Measurements from ENCODE around the gene DSTN. TPM values are rescaled to one million over a fixed set of nuclear protein-coding genes. Genes with fewer than 3 reads are reported as not detected.

DSTN gene
- total RNA-seq (2014; rRNA removed; shearing (Covaris generic)) = 452 and 584 TPM in 2 replicates

DNA sequence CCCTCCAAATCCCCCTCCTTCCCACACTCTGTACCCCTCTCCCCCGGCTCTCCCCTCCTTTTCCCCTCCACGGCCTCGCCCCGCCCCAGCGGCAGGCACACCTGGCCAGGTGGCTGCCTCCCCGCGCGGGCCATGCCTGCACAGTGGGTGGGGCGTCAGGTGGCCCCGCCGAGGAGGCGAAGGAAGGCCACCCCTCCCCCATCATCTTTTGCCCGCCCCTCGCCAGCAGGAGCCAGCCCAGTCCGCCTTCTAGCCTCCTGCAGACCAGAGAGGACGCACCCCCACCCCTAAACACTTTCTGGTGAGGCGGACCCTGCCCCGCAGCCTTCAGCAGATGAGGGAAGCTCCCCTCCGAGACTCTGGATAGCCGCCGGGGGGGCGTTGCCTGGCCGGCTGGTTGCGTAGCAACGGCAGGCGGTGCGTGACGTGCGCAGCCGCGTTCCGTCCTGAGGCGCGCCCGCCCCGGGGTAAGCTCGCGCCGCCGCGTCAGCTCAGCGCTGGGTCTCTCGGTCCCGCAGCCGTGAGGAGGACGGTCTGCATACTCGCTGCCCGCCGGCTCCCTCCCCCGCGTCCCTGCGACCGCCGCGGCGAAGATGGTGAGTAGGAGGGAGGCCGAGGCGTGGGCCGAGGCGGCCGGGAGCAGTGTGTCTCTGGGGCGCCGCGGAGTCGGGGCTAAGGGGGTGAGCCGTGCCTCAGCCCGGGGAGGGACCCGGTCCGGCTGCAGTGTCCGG lies at the start of gene DSTN:
Gene DSTN, plus strand, starts transcription at position 460 of the 731 bp plus-strand sequence. Its CDS starts 134 bp downstream, at position 594.
- peak; percentile 98 for DNase-seq (ENCODE audit: low read depth)

DNA sequence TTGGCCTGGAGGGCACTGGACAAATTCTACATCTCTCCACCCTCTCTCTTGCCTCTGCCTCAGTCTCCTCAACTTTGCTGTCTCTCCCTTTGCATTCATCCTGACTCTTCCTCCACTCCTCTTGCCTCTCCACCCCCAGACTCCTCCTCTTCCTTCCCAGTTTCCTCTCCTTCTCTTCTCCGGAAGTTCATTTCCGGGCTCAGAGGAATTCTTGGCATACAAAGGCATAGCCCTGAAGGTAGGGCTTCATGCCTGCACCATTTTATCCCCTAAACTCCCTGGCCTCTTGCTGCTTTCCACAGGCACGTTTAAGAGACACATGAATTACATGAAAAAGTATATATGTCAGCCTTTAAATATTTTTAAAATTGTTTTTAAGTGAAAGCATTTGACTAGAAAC lies 49.3 kb upstream of the DSTN start:
- DNase-seq (ENCODE audit: low read depth) = peak; percentile 36

DNA sequence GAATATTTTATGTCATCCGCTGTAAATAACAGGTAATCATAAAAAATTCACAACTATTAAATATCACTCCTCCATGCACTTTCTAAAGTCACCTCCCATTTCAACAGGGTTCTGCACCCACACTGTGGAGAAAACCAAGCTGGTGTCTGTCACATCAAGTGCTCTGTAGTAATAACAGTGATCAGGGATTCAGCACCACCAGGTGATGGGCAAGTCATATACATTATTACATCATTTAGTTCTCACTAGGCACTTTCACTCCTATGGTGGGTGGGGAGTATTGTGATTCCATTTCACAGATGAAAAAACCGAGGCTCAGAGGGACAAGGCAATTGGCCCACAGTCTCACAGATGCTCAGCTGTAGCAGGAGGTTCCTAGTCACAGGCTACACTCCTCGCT lies 47.3 kb upstream of the DSTN start:
- no peak for DNase-seq (ENCODE audit: low read depth)

GRCh38 chr20:17523326-17523725 lies 46.5 kb upstream of the DSTN start:
- DNase-seq (ENCODE audit: low read depth) = no peak

- no peak for DNase-seq (ENCODE audit: low read depth)
Observed at GRCh38 chr20:17524560-17524959, 45.3 kb upstream of the DSTN start.

DNA sequence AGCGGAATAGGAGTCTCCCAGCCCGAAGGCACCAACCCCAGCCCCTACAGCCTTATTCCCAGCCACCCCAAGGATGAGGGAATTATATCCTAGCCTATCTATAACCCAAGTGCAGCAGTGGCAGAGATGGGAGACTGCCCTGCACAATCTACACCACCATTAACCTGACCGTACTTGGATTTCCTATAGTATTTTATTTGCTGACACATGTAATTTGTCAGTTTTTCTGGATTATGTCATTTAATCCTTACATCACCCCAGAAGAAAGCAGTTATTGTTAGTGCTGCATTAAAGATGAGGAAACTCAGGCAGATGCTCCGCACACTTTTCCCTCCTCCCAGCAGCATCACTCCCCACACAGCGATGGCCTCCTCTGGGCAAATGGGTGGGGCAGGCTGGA lies 44.7 kb upstream of the DSTN start:
- no peak for DNase-seq (ENCODE audit: low read depth)

DNA sequence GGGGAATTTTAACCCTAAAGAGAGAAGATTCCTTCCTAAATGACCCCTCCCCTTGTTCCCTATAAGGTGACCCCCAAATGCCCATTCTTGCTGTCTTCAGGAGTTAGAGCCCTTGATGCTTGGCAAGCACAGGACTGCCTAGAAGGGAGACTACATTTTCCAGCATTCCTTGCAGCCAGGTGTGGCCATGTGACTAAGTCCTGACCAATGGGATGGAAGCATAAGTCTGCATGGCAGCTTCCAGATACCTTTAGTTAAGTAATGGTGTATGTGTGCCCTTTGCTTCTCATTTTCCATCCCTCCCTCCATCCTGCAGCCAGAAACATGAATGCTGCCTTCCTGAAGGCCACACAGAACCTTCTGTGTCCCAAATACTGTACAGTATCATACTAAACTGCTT lies 44.2 kb upstream of the DSTN start:
- DNase-seq (ENCODE audit: low read depth) = peak; percentile 69

DNA sequence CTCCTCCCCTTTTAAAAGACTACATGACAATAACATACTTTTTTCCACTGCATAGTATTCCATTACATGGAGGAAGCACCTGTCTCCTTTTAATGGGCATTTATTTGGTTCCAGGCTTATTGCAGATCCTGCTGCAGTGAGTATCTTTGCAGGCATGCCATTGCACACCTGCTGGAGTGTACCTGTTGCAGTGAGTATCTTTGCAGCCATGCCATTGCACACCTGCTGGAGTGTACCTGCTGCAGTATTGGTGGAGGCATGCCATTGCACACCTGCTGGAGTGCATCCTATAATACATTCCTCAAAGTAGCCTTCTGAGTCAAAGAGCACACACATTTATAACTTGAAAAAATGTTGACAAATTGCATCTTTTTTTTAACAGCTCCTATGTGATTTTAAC lies 40.3 kb upstream of the DSTN start:
- no peak for DNase-seq (ENCODE audit: low read depth)

GRCh38 chr20:17530153-17530552 lies 39.7 kb upstream of the DSTN start:
- no peak for DNase-seq (ENCODE audit: low read depth)

DNA sequence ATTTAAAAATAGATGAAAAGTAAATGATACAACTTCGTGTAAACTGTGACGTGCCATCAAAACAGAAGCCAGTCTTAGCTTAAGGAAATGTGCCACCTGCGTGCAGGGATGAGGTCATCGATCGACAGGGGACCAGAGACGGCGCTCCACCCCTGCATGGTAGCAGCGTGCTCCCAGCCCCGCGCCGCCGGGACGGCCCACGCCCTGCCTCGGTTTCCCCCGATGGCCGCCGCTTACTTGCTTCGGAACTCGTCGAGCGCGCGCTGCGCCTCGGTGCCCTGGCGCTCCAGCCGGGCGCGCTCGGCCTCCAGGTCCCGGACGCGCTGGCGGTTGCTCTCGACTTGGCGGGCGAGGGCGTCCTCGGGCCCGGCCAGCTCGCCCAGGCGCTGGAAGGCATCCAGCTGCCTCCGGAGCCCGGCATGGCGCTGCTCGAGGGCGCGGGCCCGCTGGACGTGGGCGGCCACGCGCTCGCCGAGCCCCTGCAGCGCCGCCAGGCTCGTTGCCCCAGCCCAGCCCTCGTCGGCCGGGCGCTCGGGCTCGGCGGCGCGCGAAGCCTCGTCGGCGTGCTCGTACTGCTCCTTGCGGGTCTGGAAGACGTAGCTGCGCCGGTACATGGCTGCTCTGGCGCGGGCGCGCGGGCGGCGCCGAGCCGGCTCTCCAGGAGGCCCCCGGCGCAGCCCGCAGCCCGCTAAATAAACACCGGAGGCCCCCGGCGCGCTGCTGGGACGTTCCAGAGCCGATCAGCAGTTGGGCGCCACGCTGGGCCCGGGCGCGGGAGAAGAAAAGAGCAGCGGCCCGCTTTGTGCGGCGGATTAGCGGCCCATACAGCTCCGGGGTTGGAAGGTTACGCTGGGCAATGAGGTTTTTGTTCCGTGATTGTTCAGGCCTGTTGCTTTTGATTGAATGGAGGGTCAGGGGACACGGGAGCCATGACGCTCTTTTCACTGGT lies 38.9 kb upstream of the DSTN start, which contains the start of gene BFSP1:
Gene BFSP1, minus strand, starts transcription at position 664 of the 949 bp plus-strand sequence. Its CDS starts 50 bp downstream, at position 614.
- peak; percentile 76 for DNase-seq (ENCODE audit: low read depth)

DNA sequence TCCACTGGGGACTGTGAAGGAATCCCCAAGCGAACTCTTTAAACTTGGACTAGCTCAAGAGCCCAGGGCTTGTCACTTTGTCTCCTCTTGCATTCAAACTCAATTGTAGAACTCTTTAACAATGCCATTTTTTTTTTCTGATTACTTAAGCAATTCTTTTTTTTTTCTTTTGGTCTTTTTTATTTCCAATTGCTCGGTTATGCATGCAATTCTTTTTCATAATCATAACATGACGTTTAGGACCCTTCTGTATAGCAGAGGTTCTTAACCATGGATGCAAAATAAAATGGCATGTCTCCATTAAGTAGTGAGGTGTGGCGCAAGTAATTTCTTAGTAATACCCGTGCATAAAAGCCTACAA lies 38.2 kb upstream of the DSTN start:
- no peak for DNase-seq (ENCODE audit: low read depth)

GRCh38 chr20:17533396-17533795 lies 36.5 kb upstream of the DSTN start:
- peak; percentile 78 for DNase-seq (ENCODE audit: low read depth)

DNA sequence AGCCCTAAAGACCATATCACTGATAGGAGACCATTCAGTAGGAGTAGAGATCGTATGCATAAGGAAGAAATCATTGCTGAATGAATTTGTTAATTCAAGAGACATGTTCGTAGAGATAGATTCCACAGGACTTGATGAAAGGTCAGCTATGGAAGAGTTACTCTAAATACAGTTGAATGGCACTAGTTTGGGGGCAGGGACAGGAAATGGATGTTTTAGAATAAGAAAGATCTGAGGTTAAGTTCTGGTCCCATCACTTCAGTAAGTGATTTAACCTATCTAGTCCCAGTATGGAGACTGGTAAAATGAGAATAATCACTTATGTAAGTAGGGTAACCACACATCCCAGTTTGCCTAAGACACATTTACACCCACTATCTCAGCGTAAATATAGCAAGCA lies 35.8 kb upstream of the DSTN start:
- no peak for DNase-seq (ENCODE audit: low read depth)

DNA sequence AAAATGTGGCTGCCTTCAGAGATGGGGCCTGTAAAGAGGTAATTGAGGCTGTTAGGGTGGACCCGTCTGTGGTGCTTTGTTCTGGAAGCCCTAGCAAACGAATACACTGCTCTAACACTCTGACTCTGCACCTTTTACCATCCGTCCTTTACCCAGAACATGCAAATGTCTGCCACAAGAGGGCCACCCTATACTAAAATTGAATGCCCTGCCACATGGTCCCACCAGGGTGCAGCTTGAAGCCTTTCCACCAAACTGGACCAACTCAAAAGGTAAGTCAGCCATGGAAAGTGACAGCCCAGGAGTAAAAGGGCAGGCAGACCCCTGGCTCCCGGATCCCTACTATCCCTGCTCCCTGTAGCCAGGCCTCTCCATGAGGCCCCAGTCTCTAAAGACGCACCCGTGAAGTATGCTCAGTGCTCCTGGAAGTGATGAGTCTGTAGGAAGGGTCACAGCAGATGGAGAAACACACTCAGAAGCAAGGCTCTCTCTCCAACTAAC lies 32.9 kb upstream of the DSTN start:
- DNase-seq (ENCODE audit: low read depth) = peak; percentile 85

DNA sequence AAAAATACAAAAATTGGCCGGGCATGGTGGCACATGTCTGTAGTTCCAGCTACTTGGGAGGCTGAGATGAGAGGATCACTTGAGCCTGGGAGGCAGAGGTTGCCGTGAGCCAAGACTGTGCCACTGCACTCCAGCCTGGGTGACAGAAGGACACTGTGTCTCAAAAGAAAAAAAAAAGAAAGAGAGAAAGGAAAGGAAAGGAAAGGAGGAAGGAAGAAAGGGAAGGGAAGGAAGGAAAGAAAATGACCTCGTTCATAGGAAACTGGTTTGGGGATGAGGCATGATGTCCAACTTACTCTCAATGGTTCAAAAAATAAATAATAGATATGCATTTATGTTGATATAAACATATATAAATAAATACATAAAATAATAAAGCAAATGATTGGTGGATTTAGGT lies 31.9 kb upstream of the DSTN start:
- DNase-seq (ENCODE audit: low read depth) = no peak

GRCh38 chr20:17538517-17539170 lies 31.2 kb upstream of the DSTN start:
- peak; percentile 69 for DNase-seq (ENCODE audit: low read depth)

DNA sequence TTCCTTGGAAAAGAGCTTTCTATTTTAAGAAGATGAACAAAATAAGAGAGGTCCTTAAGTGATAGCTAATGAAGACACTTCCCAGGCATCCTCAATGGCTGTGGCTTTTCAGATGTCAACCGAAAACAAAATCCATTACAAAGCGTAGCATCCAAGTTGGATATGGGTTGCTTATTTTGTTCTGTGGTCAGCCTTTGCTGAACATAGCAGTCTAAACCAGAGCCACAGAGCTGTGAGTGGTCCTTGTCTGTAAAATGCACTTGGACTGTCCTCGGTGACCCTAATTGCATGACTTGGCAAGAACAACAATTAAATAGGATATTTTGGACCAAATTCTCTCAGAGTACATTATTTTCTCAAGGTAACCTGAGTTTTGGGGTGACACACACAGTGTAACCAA lies 28.3 kb upstream of the DSTN start:
- no peak for DNase-seq (ENCODE audit: low read depth)

- peak; percentile 95 for DNase-seq (ENCODE audit: low read depth)
Observed at GRCh38 chr20:17541996-17542395, 27.9 kb upstream of the DSTN start.

DNA sequence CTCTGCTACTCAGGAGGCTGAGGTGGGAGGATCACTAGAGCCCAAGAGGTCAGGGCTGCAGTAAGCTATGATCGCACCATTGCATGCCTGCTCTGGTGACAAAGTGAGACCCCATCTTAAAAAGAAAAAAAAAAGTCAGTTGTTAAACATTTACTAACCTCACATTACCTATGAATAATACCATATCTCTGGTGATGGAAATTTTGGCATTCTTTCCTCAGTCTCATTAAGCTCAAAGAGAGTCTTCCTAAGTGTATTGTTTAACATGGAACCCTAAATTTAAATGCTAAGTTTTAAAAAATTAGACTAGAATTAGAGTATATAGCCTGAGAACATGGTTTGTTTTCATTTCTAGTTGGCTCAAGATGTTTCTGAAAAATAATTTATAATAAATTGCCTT lies 27.4 kb upstream of the DSTN start:
- DNase-seq (ENCODE audit: low read depth) = no peak

DNA sequence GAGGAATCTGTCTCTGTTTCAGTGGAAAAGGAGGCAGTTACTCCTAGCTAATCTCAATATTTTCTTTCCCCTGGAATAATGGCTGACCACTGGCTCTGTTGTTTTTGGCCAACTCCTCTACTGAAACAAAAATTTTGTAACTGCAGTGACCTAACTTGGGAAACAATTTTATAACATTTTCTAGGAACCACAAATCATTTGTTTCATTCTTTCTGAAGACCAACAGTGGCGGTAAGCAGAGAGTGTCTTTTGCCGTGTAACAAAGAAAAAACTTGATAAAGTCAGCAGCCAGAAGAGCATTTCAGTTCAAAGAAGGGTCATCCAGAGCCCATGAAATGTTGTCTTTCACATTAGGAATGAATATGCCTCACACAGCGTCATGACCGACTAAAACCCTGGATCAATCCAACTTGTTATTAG lies 26.9 kb upstream of the DSTN start:
- peak; percentile 88 for DNase-seq (ENCODE audit: low read depth)

- no peak for DNase-seq (ENCODE audit: low read depth)
Observed at GRCh38 chr20:17543531-17544131, 26.2 kb upstream of the DSTN start.

DNA sequence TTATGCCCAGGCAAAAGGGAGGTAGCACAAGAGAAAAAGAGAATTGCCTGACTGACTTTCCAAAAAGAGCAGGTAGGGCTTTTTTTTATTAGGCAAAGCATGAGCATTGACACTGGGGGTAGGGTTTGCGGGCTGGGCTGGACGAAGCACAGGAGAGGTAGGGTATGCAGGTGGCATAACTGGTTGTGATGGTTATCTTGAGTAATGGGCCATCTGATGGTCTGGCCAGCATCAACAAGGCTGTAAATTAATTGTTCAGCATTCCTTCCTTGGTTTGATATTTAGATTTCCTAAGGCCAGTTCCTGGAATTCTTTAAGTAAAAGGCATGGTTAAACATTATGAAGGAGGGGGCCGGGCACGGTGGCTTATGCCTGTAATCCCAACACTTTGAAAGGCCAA lies 24.7 kb upstream of the DSTN start:
- no peak for DNase-seq (ENCODE audit: low read depth)
